H9 (cell line): ENCODE measurements around the gene FARS2. TPM values are rescaled to one million over a fixed set of nuclear protein-coding genes. Genes with fewer than 3 reads are reported as not detected.

Source experiments
- DNase-seq: peaks from one replicate; pipeline ENCODE4 v3.0.0-alpha.2; 2017
- H2AFZ ChIP-seq: one replicate; pipeline ENCODE4 v1.6.1; 2013; ENCODE audit warnings: mild to moderate bottlenecking, low read length, control low read depth, moderate library complexity
- H2AK5ac ChIP-seq: 2 replicates; pipeline ENCODE4 v1.6.1; 2013; ENCODE audit warnings: low read length, control low read depth, mixed read lengths; ENCODE audit not compliant: insufficient read length
- H2BK120ac ChIP-seq: one replicate; pipeline ENCODE4 v1.6.1; 2013; ENCODE audit warnings: low read depth, mild to moderate bottlenecking, low read length, control low read depth, inconsistent platforms; ENCODE audit not compliant: poor library complexity, severe bottlenecking
- H2BK12ac ChIP-seq: 2 replicates; pipeline ENCODE4 v1.6.1; 2013; ENCODE audit warnings: low read length, control low read depth, mixed read lengths, low read depth; ENCODE audit not compliant: insufficient read length
- H2BK15ac ChIP-seq: 2 replicates; pipeline ENCODE4 v1.6.1; 2013; ENCODE audit warnings: low read depth, low read length, control low read depth
- H2BK20ac ChIP-seq: one replicate; pipeline ENCODE4 v1.6.1; 2013; ENCODE audit warnings: low read depth, mild to moderate bottlenecking, low read length, control low read depth, inconsistent platforms; ENCODE audit not compliant: poor library complexity, severe bottlenecking
- H2BK5ac ChIP-seq: 2 replicates; pipeline ENCODE4 v1.6.1; 2013; ENCODE audit warnings: low read length, control low read depth, mixed read lengths; ENCODE audit not compliant: insufficient read length
- H3K14ac ChIP-seq: 2 replicates; pipeline ENCODE4 v1.6.1; 2013; ENCODE audit warnings: low read length, control low read depth; ENCODE audit not compliant: insufficient read depth
- H3K18ac ChIP-seq: 2 replicates; pipeline ENCODE4 v1.6.1; 2013; ENCODE audit warnings: low read depth, mild to moderate bottlenecking, mixed read lengths, low read length, control low read depth; ENCODE audit not compliant: insufficient read length
- H3K23ac ChIP-seq: 2 replicates; pipeline ENCODE4 v1.6.1; 2013; ENCODE audit warnings: low read length, control low read depth, mixed read lengths, low read depth; ENCODE audit not compliant: insufficient read length
- H3K23me2 ChIP-seq: 2 replicates; pipeline ENCODE4 v1.6.1; 2013; ENCODE audit warnings: low read depth, mild to moderate bottlenecking, mixed read lengths, low read length, control low read depth; ENCODE audit not compliant: insufficient read length, poor library complexity, severe bottlenecking
- H3K27ac ChIP-seq: 2 replicates; pipeline ENCODE4 v1.5.1; 2013; ENCODE audit warnings: low read length, control low read depth, mixed read lengths, low read depth; ENCODE audit not compliant: insufficient read length
- H3K27me3 ChIP-seq: 2 replicates; pipeline ENCODE4 v1.6.1; 2013; ENCODE audit warnings: low read length, control low read depth, inconsistent platforms; ENCODE audit not compliant: insufficient read depth
- H3K4ac ChIP-seq: 2 replicates; pipeline ENCODE4 v1.6.1; 2013; ENCODE audit warnings: low read depth, mild to moderate bottlenecking, control low read depth, inconsistent platforms, low read length, moderate library complexity
- H3K4me1 ChIP-seq: 2 replicates; pipeline ENCODE4 v1.6.1; 2013; ENCODE audit warnings: low read length, control low read depth, inconsistent platforms; ENCODE audit not compliant: insufficient read depth
- H3K4me2 ChIP-seq: 2 replicates; pipeline ENCODE4 v1.6.1; 2013; ENCODE audit warnings: low read length, control low read depth, mixed read lengths; ENCODE audit not compliant: insufficient read length, insufficient read depth
- H3K56ac ChIP-seq: 2 replicates; pipeline ENCODE4 v1.6.1; 2013; ENCODE audit warnings: low read depth, mild to moderate bottlenecking, mixed read lengths, low read length, control low read depth; ENCODE audit not compliant: insufficient read length
- H3K79me1 ChIP-seq: 2 replicates; pipeline ENCODE4 v1.6.1; 2013; ENCODE audit warnings: low read depth, mild to moderate bottlenecking, moderate library complexity, low read length, control low read depth, inconsistent platforms; ENCODE audit not compliant: insufficient read depth, poor library complexity, severe bottlenecking
- H3K79me2 ChIP-seq: 2 replicates; pipeline ENCODE4 v1.6.1; 2013; ENCODE audit warnings: low read length, control low read depth, inconsistent platforms; ENCODE audit not compliant: insufficient read depth
- H3K9ac ChIP-seq: 2 replicates; pipeline ENCODE4 v1.6.1; 2013; ENCODE audit warnings: low read length, control low read depth, mixed read lengths; ENCODE audit not compliant: insufficient read length; ENCODE audit errors: extremely low read depth
- H3K9me3 ChIP-seq: one replicate; pipeline ENCODE4 v1.6.1; 2013; ENCODE audit warnings: low read depth, low read length, inconsistent platforms; ENCODE audit not compliant: control insufficient read depth
- H3T11ph ChIP-seq: one replicate; pipeline ENCODE4 v1.6.1; 2013; ENCODE audit warnings: mild to moderate bottlenecking, low read length, control low read depth, inconsistent platforms
- H4K20me1 ChIP-seq: one replicate; pipeline ENCODE4 v1.6.1; 2013; ENCODE audit not compliant: control insufficient read depth, insufficient read length, insufficient read depth
- H4K5ac ChIP-seq: 2 replicates; pipeline ENCODE4 v1.6.1; 2013; ENCODE audit warnings: low read depth, mild to moderate bottlenecking, mixed read lengths, low read length, control low read depth; ENCODE audit not compliant: insufficient read length
- H4K8ac ChIP-seq: replicated peaks from 2 replicates; pipeline ENCODE4 v1.6.1; 2013; ENCODE audit warnings: low read length, control low read depth, mixed read lengths, low read depth; ENCODE audit not compliant: insufficient read length
- H4K91ac ChIP-seq: 2 replicates; pipeline ENCODE4 v1.6.1; 2013; ENCODE audit warnings: low read depth, mild to moderate bottlenecking, moderate library complexity, mixed read lengths, low read length, control low read depth; ENCODE audit not compliant: insufficient read length
- H3K27ac Mint-ChIP-seq, 3 experiments: 2 replicates in 2 of 3; 3 replicates in 1 of 3; pipeline ENCODE4 v1.8.0; 2020 to 2021; ENCODE audit warnings: mixed read lengths in 3 of 3, mild to moderate bottlenecking in 1 of 3, moderate library complexity in 1 of 3
- H3K27me3 Mint-ChIP-seq: 2 replicates; pipeline ENCODE4 v1.8.0; 2021; ENCODE audit warnings: low read depth, mild to moderate bottlenecking, moderate library complexity, mixed read lengths
- H3K36me3 Mint-ChIP-seq, 3 experiments: 2 replicates in 2 of 3; 3 replicates in 1 of 3; pipeline ENCODE4 v1.8.0; 2020 to 2021; ENCODE audit warnings: low read depth in 3 of 3, mixed read lengths in 3 of 3; ENCODE audit not compliant: insufficient read depth in 1 of 3
- H3K4me1 Mint-ChIP-seq, 2 experiments: 2 replicates each; pipeline ENCODE4 v1.8.0; 2020; ENCODE audit warnings: mixed read lengths in 2 of 2
- H3K4me3 Mint-ChIP-seq, 2 experiments: 2 replicates in 1 of 2; 3 replicates in 1 of 2; pipeline ENCODE4 v1.8.0; 2020 to 2021; ENCODE audit warnings: mild to moderate bottlenecking in 2 of 2, mixed read lengths in 2 of 2, moderate library complexity in 1 of 2
- H3K9me3 Mint-ChIP-seq, 2 experiments: 2 replicates in 1 of 2; 3 replicates in 1 of 2; pipeline ENCODE4 v1.8.0; 2020; ENCODE audit warnings: mild to moderate bottlenecking in 2 of 2, mixed read lengths in 2 of 2, moderate library complexity in 1 of 2
- CTCF ChIP-seq: fragments of 200-600 bp; sonication (generic); conservative IDR thresholded peaks from 3 replicates; pipeline ENCODE4 v1.8.0; 2021; ENCODE audit warnings: antibody characterized with exemption, mild to moderate bottlenecking
- WGBS: extraction: QIAGEN DNeasy Blood & Tissue Kit; methylation state at CpG from one replicate; pipeline ENCODE4 v1.1.7; 2013; ENCODE audit warnings: missing lambda C conversion rate, low lambda C conversion rate, mixed read lengths; ENCODE audit not compliant: insufficient read length; ENCODE audit errors: extremely low coverage; 5-methylcytosine and 5-hydroxymethylcytosine counted together
- total RNA-seq: library from RNA; stranded (reverse); gene quantifications from 2 replicates; pipeline ENCODE4 v1.2.1, GENCODE V29; 2021

FARS2 gene
- total RNA-seq, 1 experiment from 2014 or later, result 8.5 TPM

- H3K14ac ChIP-seq, result no peak overlapping the region
- DNase-seq, result no peak
- Mint-ChIP-seq H3K27ac (no peak overlapping the region; a peak in 1 of 7 replicates), H3K4me1 (peaks cover 4 to 10% of the 10 kb centered on the region in 2 experiments; a peak in 3 of 4 replicates), H3K4me3 (no peak overlapping the region), H3K36me3 (peaks cover 0 to 1% (median 1%) of the 10 kb centered on the region in 3 experiments; a peak in 3 of 7 replicates), H3K9me3 (peaks cover under 1 to 2% of the 10 kb centered on the region in 2 experiments; a peak in 3 of 5 replicates), H3K27me3 (no peaks in the 10 kb centered on the region; the same call in none of the 2 replicates)
- H2BK120ac ChIP-seq, result no peak overlapping the region
- no peak overlapping the region for H3T11ph ChIP-seq
- no peak overlapping the region for H3K4ac ChIP-seq
- no peak overlapping the region for H3K23ac ChIP-seq
- H3K79me1 ChIP-seq, result no peaks in the 10 kb centered on the region
- H2BK20ac ChIP-seq, result no peak overlapping the region
- no peak overlapping the region for H3K56ac ChIP-seq
- no peaks in the 10 kb centered on the region for H3K23me2 ChIP-seq
- H3K9me3 ChIP-seq, result no peaks in the 10 kb centered on the region
- H2BK5ac ChIP-seq, result no peak overlapping the region
- TF ChIP-seq CTCF, result no peak
- no peak overlapping the region for H2AFZ ChIP-seq
- no peaks in the 10 kb centered on the region for H4K20me1 ChIP-seq
- no peak overlapping the region for H2BK15ac ChIP-seq
- no peak overlapping the region for H3K4me2 ChIP-seq
- no peak overlapping the region for H4K5ac ChIP-seq
- no peak overlapping the region for H4K91ac ChIP-seq
- H3K27ac ChIP-seq, result no peak overlapping the region
- no peak overlapping the region for H3K18ac ChIP-seq
- H3K27me3 ChIP-seq, result no peaks in the 10 kb centered on the region
- no CpG with 5 or more reads among the region's 5 CpGs for WGBS
- no peak overlapping the region for H2BK12ac ChIP-seq
- no peaks in the 10 kb centered on the region for H3K4me1 ChIP-seq
- no peaks in the 10 kb centered on the region for H3K79me2 ChIP-seq
- H4K8ac ChIP-seq, result no peak overlapping the region
- H3K9ac ChIP-seq, result no peak overlapping the region
- no peak overlapping the region for H2AK5ac ChIP-seq
Measured at GRCh38 chr6:5761370-5761769, 500.1 kb downstream of the FARS2 start.
